HCT116 (cell line): Measurements from ENCODE around the gene SYNJ2. TPM values are rescaled to one million over a fixed set of nuclear protein-coding genes. Genes with fewer than 3 reads are reported as not detected.

Experiments used
- ATAC-seq: fragments of 200-7000 bp; cut with Tn5 transposase; 2 replicates; pipeline ENCODE4 v1.9.1; 2020; ENCODE audit warnings: mild to moderate bottlenecking, moderate library complexity
- BruUV-seq: library from RNA; stranded (reverse); fragments of 400-500 nt; replicated peaks from 2 replicates; lab custom pipeline; 2021; lab: Mats Ljungman, UMichigan
- CTCF ChIA-PET: fragments of 300-600 bp; sonication (Branson Sonifier 250); formaldehyde crosslinking; loops from one replicate; lab custom pipeline; 2021; ENCODE audit warnings: antibody characterized with exemption; lab: Charles Lee
- POLR2A ChIA-PET: fragments of 300-600, 350-600 bp; sonication (Branson Sonifier 250); formaldehyde crosslinking; loops from one replicate; lab custom pipeline; 2021; ENCODE audit warnings: antibody characterized with exemption; lab: Charles Lee
- RAD21 ChIA-PET, 2 experiments: fragments of 300-600 bp; sonication (Branson Sonifier 250); formaldehyde crosslinking; loops; one replicate each; lab custom pipeline; 2023; ENCODE audit warnings: low total read pairs in 2 of 2; ENCODE audit not compliant: uncharacterized antibody in 2 of 2, unreplicated experiment in 2 of 2, low non-redundant PET in 1 of 2; lab: Charles Lee
- DNase-seq: peaks from one replicate; pipeline ENCODE4 v3.0.0-alpha.2; 2010; ENCODE audit warnings: low read depth, low spot score
- H2AFZ ChIP-seq: fragments of 200-600 bp; shearing (Covaris generic), sonication (generic); 2 replicates; pipeline ENCODE4 v1.6.1; 2017; ENCODE audit warnings: low read depth, mixed run types, mixed read lengths, antibody characterized with exemption, low read length; ENCODE audit not compliant: poor library complexity, severe bottlenecking
- H3K27ac ChIP-seq: 2 replicates; pipeline ENCODE4 v1.5.1; 2012; ENCODE audit warnings: low read depth, low read length
- H3K27me3 ChIP-seq: fragments of 200-600 bp; sonication (generic); 2 replicates; pipeline ENCODE4 v1.6.1; 2016; ENCODE audit warnings: mixed run types, low read length, mixed read lengths; ENCODE audit not compliant: insufficient read depth
- H3K36me3 ChIP-seq, 2 experiments: fragments of 200-500 bp in 1 of 2; fragments of 200-600 bp in 1 of 2; sonication (Bioruptor generic) in 1 of 2; sonication (generic) in 1 of 2; 2 replicates each; pipeline versions ENCODE4 v1.5.1 to v1.6.1; 2014 to 2016; ENCODE audit warnings: low read length in 2 of 2, inconsistent platforms in 1 of 2, mixed read lengths in 1 of 2, mixed run types in 1 of 2; ENCODE audit not compliant: insufficient read depth in 2 of 2, control insufficient read depth in 1 of 2
- H3K4me1 ChIP-seq, 2 experiments: fragments of 200-600 bp in 1 of 2; sonication (generic) in 1 of 2; 2 replicates each; pipeline versions ENCODE4 v1.5.1 to v1.6.1; 2012 to 2017; ENCODE audit warnings: low read length in 2 of 2, inconsistent platforms in 1 of 2, mild to moderate bottlenecking in 1 of 2, mixed read lengths in 1 of 2, mixed run types in 1 of 2, moderate library complexity in 1 of 2; ENCODE audit not compliant: insufficient read depth in 2 of 2, control insufficient read depth in 1 of 2
- H3K4me2 ChIP-seq: fragments of 200-600 bp; sonication (generic); 2 replicates; pipeline ENCODE4 v1.6.1; 2017; ENCODE audit warnings: mixed run types, low read length, mixed read lengths
- H3K4me3 ChIP-seq, 2 experiments: fragments of 200-600 bp in 1 of 2; sonication (generic) in 1 of 2; replicated peaks in 1 of 2; 2 replicates each; pipeline ENCODE4 v1.5.1; 2011 to 2016; ENCODE audit warnings: low read length in 2 of 2, control low read depth in 1 of 2, low read depth in 1 of 2, mild to moderate bottlenecking in 1 of 2, mixed read lengths in 1 of 2, mixed run types in 1 of 2
- H3K79me2 ChIP-seq: fragments of 200-600 bp; sonication (generic); 2 replicates; pipeline ENCODE4 v1.6.1; 2017; ENCODE audit warnings: mild to moderate bottlenecking, mixed run types, low read length, moderate library complexity, mixed read lengths; ENCODE audit not compliant: insufficient read depth
- H3K9ac ChIP-seq: fragments of 200-600 bp; sonication (generic); 2 replicates; pipeline ENCODE4 v1.6.1; 2016; ENCODE audit warnings: low read length, mixed read lengths
- H3K9me2 ChIP-seq: fragments of 200-600 bp; sonication (generic), shearing (Covaris generic); 2 replicates; pipeline ENCODE4 v1.6.1; 2017; ENCODE audit warnings: mixed run types, mild to moderate bottlenecking, moderate library complexity; ENCODE audit not compliant: insufficient read depth
- H3K9me3 ChIP-seq, 2 experiments: fragments of 200-500 bp in 1 of 2; fragments of 200-600 bp in 1 of 2; sonication (Bioruptor generic) in 1 of 2; sonication (generic) in 1 of 2; 2 replicates each; pipeline ENCODE4 v1.6.1; 2014 to 2017; ENCODE audit warnings: low read length in 2 of 2, mixed read lengths in 2 of 2, inconsistent platforms in 1 of 2, low read depth in 1 of 2, mild to moderate bottlenecking in 1 of 2, mixed run types in 1 of 2, moderate library complexity in 1 of 2; ENCODE audit not compliant: control insufficient read depth in 1 of 2, insufficient read depth in 1 of 2
- H4K20me1 ChIP-seq: fragments of 200-600 bp; sonication (generic), shearing (Covaris generic); 2 replicates; pipeline ENCODE4 v1.6.1; 2017; ENCODE audit warnings: mixed run types, mild to moderate bottlenecking, moderate library complexity; ENCODE audit not compliant: insufficient read depth
- ATF3 ChIP-seq: IDR thresholded peaks from 2 replicates; pipeline ENCODE4 v1.6.1; 2012
- CBX3 ChIP-seq: IDR thresholded peaks from 2 replicates; pipeline ENCODE4 v1.6.1; 2012; ENCODE audit warnings: low read depth
- CEBPB ChIP-seq: IDR thresholded peaks from 2 replicates; pipeline ENCODE4 v1.6.1; 2012; ENCODE audit warnings: low read depth
- EGR1 ChIP-seq: IDR thresholded peaks from 2 replicates; pipeline ENCODE4 v1.6.1; 2012; ENCODE audit warnings: low read depth
- ELF1 ChIP-seq: IDR thresholded peaks from 2 replicates; pipeline ENCODE4 v1.6.1; 2012; ENCODE audit warnings: low read depth, borderline replicate concordance
- EZH2 ChIP-seq: fragments of 200-600 bp; sonication (generic); IDR thresholded peaks from 2 replicates; pipeline ENCODE4 v1.6.1; 2017; ENCODE audit warnings: antibody characterized with exemption, mixed run types
- EZH2phosphoT487 ChIP-seq: fragments of 200-600 bp; IDR thresholded peaks from 2 replicates; pipeline ENCODE4 v1.6.1; 2018; ENCODE audit warnings: antibody characterized with exemption, borderline replicate concordance
- JUND ChIP-seq: IDR thresholded peaks from 2 replicates; pipeline ENCODE4 v1.6.1; 2012
- POLR2A ChIP-seq: IDR thresholded peaks from 2 replicates; pipeline ENCODE4 v1.7.0; 2011; ENCODE audit warnings: borderline replicate concordance; ENCODE audit not compliant: insufficient read depth, insufficient read length; ENCODE audit errors: extremely low read depth
- SP1 ChIP-seq: IDR thresholded peaks from 2 replicates; pipeline ENCODE4 v1.6.1; 2012; ENCODE audit warnings: low read depth
- SRF ChIP-seq: IDR thresholded peaks from 2 replicates; pipeline ENCODE4 v1.6.1; 2012; ENCODE audit warnings: low read depth
- TCF7L2 ChIP-seq: IDR thresholded peaks from 2 replicates; pipeline ENCODE4 v1.7.0; 2011; ENCODE audit warnings: borderline replicate concordance, inconsistent platforms; ENCODE audit not compliant: insufficient read depth, insufficient read length; ENCODE audit errors: extremely low read depth
- YY1 ChIP-seq: IDR thresholded peaks from 2 replicates; pipeline ENCODE4 v1.6.1; 2011; ENCODE audit warnings: low read length, low read depth, moderate library complexity, mild to moderate bottlenecking; ENCODE audit not compliant: insufficient replicate concordance; ENCODE audit errors: extremely low read depth
- ZBTB33 ChIP-seq: IDR thresholded peaks from 2 replicates; pipeline ENCODE4 v1.6.1; 2011; ENCODE audit warnings: mild to moderate bottlenecking, low read length, moderate library complexity; ENCODE audit not compliant: insufficient replicate concordance; ENCODE audit errors: extremely low read depth
- ZFX ChIP-seq: fragments of 450-650 bp; IDR thresholded peaks from 2 replicates; pipeline ENCODE4 v1.6.1; 2017
- intact Hi-C: fragments of 100-400 bp; cut with micrococcal nuclease; formaldehyde crosslinking; loops from 2 replicates; pipeline ENCODE4 v1.10.0; 2022
- total RNA-seq: library from RNA; stranded (reverse); gene quantifications from one replicate; pipeline ENCODE4 v1.2.1, GENCODE V29; 2021; ENCODE audit not compliant: unreplicated experiment
- TF ChIP-seq, protein P1 (sequence below): IDR thresholded peaks from 2 replicates; pipeline ENCODE4 v1.6.1; 2012; ENCODE audit warnings: low read depth
- TF ChIP-seq, protein P2 (sequence below): IDR thresholded peaks from 2 replicates; pipeline ENCODE4 v1.6.1; 2012
- TF ChIP-seq, protein P3 (sequence below), 3 experiments: fragments of 200-600 bp in 1 of 3; sonication (generic) in 1 of 3; IDR thresholded peaks in 2 of 3; conservative IDR thresholded peaks in 1 of 3; 2 replicates each; pipeline ENCODE4 v1.5.1; 2012 to 2017; ENCODE audit warnings: low read depth in 2 of 3, low read length in 2 of 3, antibody characterized with exemption in 1 of 3, borderline replicate concordance in 1 of 3, control low read depth in 1 of 3, mild to moderate bottlenecking in 1 of 3, mixed read lengths in 1 of 3, mixed run types in 1 of 3, moderate library complexity in 1 of 3; ENCODE audit not compliant: insufficient read depth in 1 of 3

SYNJ2 gene
- total RNA-seq, 1 experiment from 2014 or later: 23.9 TPM

DNA sequence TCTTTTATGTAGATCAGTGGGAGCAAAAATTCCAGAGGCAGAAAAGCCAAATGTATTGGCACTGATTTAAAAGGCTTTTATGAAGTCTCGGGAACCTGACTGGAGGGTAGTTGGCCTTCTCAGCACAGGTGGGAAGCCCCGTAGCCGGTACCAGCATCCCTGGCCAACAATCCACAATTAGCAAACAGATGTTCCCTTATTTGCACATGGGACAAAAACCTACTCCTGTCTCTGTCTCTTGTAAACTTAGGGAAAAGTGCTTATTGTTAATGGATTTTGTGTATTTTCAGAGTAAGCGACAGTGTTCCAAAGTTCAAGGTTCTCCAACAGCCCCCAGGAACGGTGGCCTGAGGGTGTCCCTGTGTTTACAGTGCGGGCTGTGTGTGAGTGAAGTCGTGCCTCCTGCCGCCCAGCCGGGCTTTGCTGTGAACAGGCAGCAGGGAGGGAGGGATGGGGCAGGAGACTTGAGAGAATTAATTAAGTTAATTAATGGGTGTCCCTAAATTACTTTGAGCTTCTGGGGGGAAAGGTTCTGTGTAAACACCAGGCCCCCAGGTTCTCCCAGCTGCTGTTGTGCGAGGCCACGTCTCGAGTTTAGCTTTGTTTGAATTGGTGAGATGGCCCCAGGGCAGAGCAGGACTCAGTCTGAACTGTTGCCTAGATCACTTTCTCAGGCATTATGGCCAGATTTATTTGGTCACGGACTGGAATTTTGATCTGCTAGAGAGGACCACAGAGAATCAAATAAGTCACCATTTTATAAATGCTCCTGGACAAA lies 3.9 kb downstream of the SYNJ2 start:
- Histone ChIP-seq H4K20me1 (peaks cover 16% of the 10 kb centered on the region; the same call in 1 of the 2 replicates), H3K9ac (no peak overlapping the region), H3K27ac (no peak overlapping the region), H3K4me1 (peaks cover 36 to 69% of the 10 kb centered on the region in 2 experiments), H3K4me2 (no peak overlapping the region), H3K9me3 (no peaks in the 10 kb centered on the region), H3K4me3 (no peak overlapping the region)
- no TSS peak for BruUV-seq
- CTCF ChIA-PET: no interaction called here
- POLR2A ChIA-PET: no interaction called here
- intact Hi-C loops: no loop called here
- RAD21 ChIA-PET: no interaction called here
- no peak for TF ChIP-seq YY1
- TF ChIP-seq, protein P1, sequence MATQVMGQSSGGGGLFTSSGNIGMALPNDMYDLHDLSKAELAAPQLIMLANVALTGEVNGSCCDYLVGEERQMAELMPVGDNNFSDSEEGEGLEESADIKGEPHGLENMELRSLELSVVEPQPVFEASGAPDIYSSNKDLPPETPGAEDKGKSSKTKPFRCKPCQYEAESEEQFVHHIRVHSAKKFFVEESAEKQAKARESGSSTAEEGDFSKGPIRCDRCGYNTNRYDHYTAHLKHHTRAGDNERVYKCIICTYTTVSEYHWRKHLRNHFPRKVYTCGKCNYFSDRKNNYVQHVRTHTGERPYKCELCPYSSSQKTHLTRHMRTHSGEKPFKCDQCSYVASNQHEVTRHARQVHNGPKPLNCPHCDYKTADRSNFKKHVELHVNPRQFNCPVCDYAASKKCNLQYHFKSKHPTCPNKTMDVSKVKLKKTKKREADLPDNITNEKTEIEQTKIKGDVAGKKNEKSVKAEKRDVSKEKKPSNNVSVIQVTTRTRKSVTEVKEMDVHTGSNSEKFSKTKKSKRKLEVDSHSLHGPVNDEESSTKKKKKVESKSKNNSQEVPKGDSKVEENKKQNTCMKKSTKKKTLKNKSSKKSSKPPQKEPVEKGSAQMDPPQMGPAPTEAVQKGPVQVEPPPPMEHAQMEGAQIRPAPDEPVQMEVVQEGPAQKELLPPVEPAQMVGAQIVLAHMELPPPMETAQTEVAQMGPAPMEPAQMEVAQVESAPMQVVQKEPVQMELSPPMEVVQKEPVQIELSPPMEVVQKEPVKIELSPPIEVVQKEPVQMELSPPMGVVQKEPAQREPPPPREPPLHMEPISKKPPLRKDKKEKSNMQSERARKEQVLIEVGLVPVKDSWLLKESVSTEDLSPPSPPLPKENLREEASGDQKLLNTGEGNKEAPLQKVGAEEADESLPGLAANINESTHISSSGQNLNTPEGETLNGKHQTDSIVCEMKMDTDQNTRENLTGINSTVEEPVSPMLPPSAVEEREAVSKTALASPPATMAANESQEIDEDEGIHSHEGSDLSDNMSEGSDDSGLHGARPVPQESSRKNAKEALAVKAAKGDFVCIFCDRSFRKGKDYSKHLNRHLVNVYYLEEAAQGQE: no peak
- no peak for TF ChIP-seq EZH2phosphoT487
- no peak for TF ChIP-seq ZBTB33
- no peak for TF ChIP-seq SP1
- TF ChIP-seq, protein P2, sequence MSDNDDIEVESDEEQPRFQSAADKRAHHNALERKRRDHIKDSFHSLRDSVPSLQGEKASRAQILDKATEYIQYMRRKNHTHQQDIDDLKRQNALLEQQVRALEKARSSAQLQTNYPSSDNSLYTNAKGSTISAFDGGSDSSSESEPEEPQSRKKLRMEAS: no peak
- TF ChIP-seq, protein P3, sequence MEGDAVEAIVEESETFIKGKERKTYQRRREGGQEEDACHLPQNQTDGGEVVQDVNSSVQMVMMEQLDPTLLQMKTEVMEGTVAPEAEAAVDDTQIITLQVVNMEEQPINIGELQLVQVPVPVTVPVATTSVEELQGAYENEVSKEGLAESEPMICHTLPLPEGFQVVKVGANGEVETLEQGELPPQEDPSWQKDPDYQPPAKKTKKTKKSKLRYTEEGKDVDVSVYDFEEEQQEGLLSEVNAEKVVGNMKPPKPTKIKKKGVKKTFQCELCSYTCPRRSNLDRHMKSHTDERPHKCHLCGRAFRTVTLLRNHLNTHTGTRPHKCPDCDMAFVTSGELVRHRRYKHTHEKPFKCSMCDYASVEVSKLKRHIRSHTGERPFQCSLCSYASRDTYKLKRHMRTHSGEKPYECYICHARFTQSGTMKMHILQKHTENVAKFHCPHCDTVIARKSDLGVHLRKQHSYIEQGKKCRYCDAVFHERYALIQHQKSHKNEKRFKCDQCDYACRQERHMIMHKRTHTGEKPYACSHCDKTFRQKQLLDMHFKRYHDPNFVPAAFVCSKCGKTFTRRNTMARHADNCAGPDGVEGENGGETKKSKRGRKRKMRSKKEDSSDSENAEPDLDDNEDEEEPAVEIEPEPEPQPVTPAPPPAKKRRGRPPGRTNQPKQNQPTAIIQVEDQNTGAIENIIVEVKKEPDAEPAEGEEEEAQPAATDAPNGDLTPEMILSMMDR (IDR thresholded peaks at IDR 0.05 in 2 of 3, conservative IDR thresholded peaks at IDR 0.05 in 1 of 3; ENCODE audit: borderline replicate concordance in 1 of 3, insufficient read depth in 1 of 3, low read depth in 2 of 3, low read length in 2 of 3): no peak
- no peak for TF ChIP-seq ATF3
- TF ChIP-seq CBX3: no peak
- TF ChIP-seq POLR2A: no peak
- TF ChIP-seq CEBPB: no peak
- no peak for TF ChIP-seq ELF1
- no peak for TF ChIP-seq ZFX
- TF ChIP-seq EZH2: no peak
- no peak for TF ChIP-seq JUND
- no peak for TF ChIP-seq TCF7L2
- no peak for TF ChIP-seq EGR1
- no peak for TF ChIP-seq SRF
- TF ChIP-seq, all 23 proteins: peak for 0
- Histone ChIP-seq H3K79me2 (peaks cover 83% of the 10 kb centered on the region), H2AFZ (no peak overlapping the region), H3K9me2 (no peaks in the 10 kb centered on the region), H3K36me3 (no peaks in the 10 kb centered on the region), H3K27me3 (no peaks in the 10 kb centered on the region)
- DNase-seq: no peak
- no peak for ATAC-seq
